ENCODE measurements around the gene FOXJ3. TPM values are rescaled to one million over a fixed set of nuclear protein-coding genes. Genes with fewer than 3 reads are reported as not detected.

FOXJ3 gene
- total RNA-seq, 1 donor from 2014 or later: 51.0 TPM

GRCh38 chr1:42145764-42146625, 189.0 kb downstream of the FOXJ3 start:
- Mint-ChIP-seq H3K9me3 (no peaks in the 10 kb centered on the region), H3K27me3 (peaks cover 4% of the 10 kb centered on the region), H3K4me3 (no peak overlapping the region), H3K27ac (no peak overlapping the region), H3K4me1 (peaks cover 5% of the 10 kb centered on the region), H3K36me3 (ENCODE audit: low read depth) (no peaks in the 10 kb centered on the region)
- DNase-seq: no peak
- intact Hi-C loops (cut with micrococcal nuclease): no loop called here

GRCh38 chr1:42145389-42145716, 189.7 kb downstream of the FOXJ3 start:
- H3K27ac Mint-ChIP-seq: no peak overlapping the region
- no peaks in the 10 kb centered on the region for H3K36me3 Mint-ChIP-seq (ENCODE audit: low read depth)
- H3K27me3 Mint-ChIP-seq: peaks cover 4% of the 10 kb centered on the region
- peaks cover 5% of the 10 kb centered on the region for H3K4me1 Mint-ChIP-seq
- DNase-seq: no peak
- H3K4me3 Mint-ChIP-seq: no peak overlapping the region
- intact Hi-C loops (cut with micrococcal nuclease): no loop called here
- no peaks in the 10 kb centered on the region for H3K9me3 Mint-ChIP-seq

- DNase-seq: no peak
- H3K4me1 Mint-ChIP-seq: peaks cover 5% of the 10 kb centered on the region
- intact Hi-C loops (cut with micrococcal nuclease): no loop called here
- no peaks in the 10 kb centered on the region for H3K36me3 Mint-ChIP-seq (ENCODE audit: low read depth)
- H3K27me3 Mint-ChIP-seq: peaks cover 4% of the 10 kb centered on the region
- H3K27ac Mint-ChIP-seq: no peak overlapping the region
- no peak overlapping the region for H3K4me3 Mint-ChIP-seq
- no peaks in the 10 kb centered on the region for H3K9me3 Mint-ChIP-seq
Measured at GRCh38 chr1:42144711-42145388, 190.2 kb downstream of the FOXJ3 start.

- H3K27me3 Mint-ChIP-seq: peaks cover 6% of the 10 kb centered on the region
- intact Hi-C loops (cut with micrococcal nuclease): no loop called here
Measured at GRCh38 chr1:42143896-42144710, 190.9 kb downstream of the FOXJ3 start.

GRCh38 chr1:42142894-42143675, 191.9 kb downstream of the FOXJ3 start:
- Mint-ChIP-seq H3K27me3 (peaks cover 6% of the 10 kb centered on the region), H3K4me1 (peaks cover 5% of the 10 kb centered on the region), H3K9me3 (no peaks in the 10 kb centered on the region), H3K27ac (no peak overlapping the region), H3K36me3 (ENCODE audit: low read depth) (no peaks in the 10 kb centered on the region), H3K4me3 (no peak overlapping the region)
- intact Hi-C loops (cut with micrococcal nuclease): no loop called here
- no peak for DNase-seq

More at GRCh38 chr1:42143896-42144710, 190.9 kb downstream of the FOXJ3 start:
- H3K27ac Mint-ChIP-seq: no peak overlapping the region
- no peaks in the 10 kb centered on the region for H3K9me3 Mint-ChIP-seq
- no peak overlapping the region for H3K4me3 Mint-ChIP-seq
- no peaks in the 10 kb centered on the region for H3K36me3 Mint-ChIP-seq (ENCODE audit: low read depth)
- H3K4me1 Mint-ChIP-seq: peaks cover 5% of the 10 kb centered on the region
- DNase-seq: no peak

- H3K27me3 Mint-ChIP-seq: peaks cover 6% of the 10 kb centered on the region
- no peaks in the 10 kb centered on the region for H3K36me3 Mint-ChIP-seq (ENCODE audit: low read depth)
Measured at GRCh38 chr1:42141978-42142377, 193.1 kb downstream of the FOXJ3 start.

GRCh38 chr1:42140191-42140590, 194.8 kb downstream of the FOXJ3 start:
- intact Hi-C loops (cut with micrococcal nuclease): no loop called here
- H3K4me1 Mint-ChIP-seq: peaks cover 5% of the 10 kb centered on the region

More at GRCh38 chr1:42141978-42142377, 193.1 kb downstream of the FOXJ3 start:
- DNase-seq: no peak
- Mint-ChIP-seq H3K4me3 (no peak overlapping the region), H3K9me3 (no peaks in the 10 kb centered on the region), H3K27ac (no peak overlapping the region), H3K4me1 (peaks cover 5% of the 10 kb centered on the region)
- intact Hi-C loops (cut with micrococcal nuclease): no loop called here

GRCh38 chr1:42139444-42139843, 195.6 kb downstream of the FOXJ3 start:
- no peaks in the 10 kb centered on the region for H3K36me3 Mint-ChIP-seq (ENCODE audit: low read depth)
- H3K9me3 Mint-ChIP-seq: no peaks in the 10 kb centered on the region
- H3K4me1 Mint-ChIP-seq: peaks cover 5% of the 10 kb centered on the region
- intact Hi-C loops (cut with micrococcal nuclease): no loop called here
- no peak overlapping the region for H3K27ac Mint-ChIP-seq
- H3K27me3 Mint-ChIP-seq: peaks cover 14% of the 10 kb centered on the region
- no peak overlapping the region for H3K4me3 Mint-ChIP-seq
- no peak for DNase-seq

More at GRCh38 chr1:42140191-42140590, 194.8 kb downstream of the FOXJ3 start:
- Mint-ChIP-seq H3K27ac (no peak overlapping the region), H3K4me3 (no peak overlapping the region), H3K27me3 (peaks cover 10% of the 10 kb centered on the region), H3K36me3 (ENCODE audit: low read depth) (no peaks in the 10 kb centered on the region), H3K9me3 (no peaks in the 10 kb centered on the region)
- no peak for DNase-seq

GRCh38 chr1:42138586-42138985, 196.4 kb downstream of the FOXJ3 start:
- DNase-seq: no peak
- peaks cover 5% of the 10 kb centered on the region for H3K4me1 Mint-ChIP-seq
- peaks cover 14% of the 10 kb centered on the region for H3K27me3 Mint-ChIP-seq
- no peak overlapping the region for H3K4me3 Mint-ChIP-seq
- intact Hi-C loops (cut with micrococcal nuclease): no loop called here
- H3K36me3 Mint-ChIP-seq (ENCODE audit: low read depth): no peaks in the 10 kb centered on the region
- no peaks in the 10 kb centered on the region for H3K9me3 Mint-ChIP-seq
- no peak overlapping the region for H3K27ac Mint-ChIP-seq

- H3K27ac Mint-ChIP-seq: no peak overlapping the region
- no peak for DNase-seq
- peaks cover 14% of the 10 kb centered on the region for H3K27me3 Mint-ChIP-seq
- no peak overlapping the region for H3K4me3 Mint-ChIP-seq
- H3K9me3 Mint-ChIP-seq: no peaks in the 10 kb centered on the region
- H3K36me3 Mint-ChIP-seq (ENCODE audit: low read depth): no peaks in the 10 kb centered on the region
- intact Hi-C loops (cut with micrococcal nuclease): no loop called here
- H3K4me1 Mint-ChIP-seq: no peaks in the 10 kb centered on the region
Measured at GRCh38 chr1:42137766-42138165, 197.3 kb downstream of the FOXJ3 start.

GRCh38 chr1:42136466-42136865, 198.6 kb downstream of the FOXJ3 start:
- H3K27me3 Mint-ChIP-seq: peaks cover 11% of the 10 kb centered on the region
- no peaks in the 10 kb centered on the region for H3K36me3 Mint-ChIP-seq (ENCODE audit: low read depth)

GRCh38 chr1:42135426-42135825, 199.6 kb downstream of the FOXJ3 start:
- intact Hi-C loops (cut with micrococcal nuclease): no loop called here
- no peaks in the 10 kb centered on the region for H3K9me3 Mint-ChIP-seq
- H3K36me3 Mint-ChIP-seq (ENCODE audit: low read depth): no peaks in the 10 kb centered on the region
- H3K27ac Mint-ChIP-seq: no peak overlapping the region
- peaks cover 11% of the 10 kb centered on the region for H3K27me3 Mint-ChIP-seq
- H3K4me1 Mint-ChIP-seq: no peaks in the 10 kb centered on the region
- no peak for DNase-seq
- no peak overlapping the region for H3K4me3 Mint-ChIP-seq

More at GRCh38 chr1:42136466-42136865, 198.6 kb downstream of the FOXJ3 start:
- H3K4me1 Mint-ChIP-seq: no peaks in the 10 kb centered on the region
- intact Hi-C loops (cut with micrococcal nuclease): no loop called here
- no peak for DNase-seq
- H3K4me3 Mint-ChIP-seq: no peak overlapping the region
- no peak overlapping the region for H3K27ac Mint-ChIP-seq
- no peaks in the 10 kb centered on the region for H3K9me3 Mint-ChIP-seq

- no peak overlapping the region for H3K4me3 Mint-ChIP-seq
- no peaks in the 10 kb centered on the region for H3K4me1 Mint-ChIP-seq
- intact Hi-C loops (cut with micrococcal nuclease): no loop called here
- no peaks in the 10 kb centered on the region for H3K9me3 Mint-ChIP-seq
- DNase-seq: no peak
- no peaks in the 10 kb centered on the region for H3K36me3 Mint-ChIP-seq (ENCODE audit: low read depth)
- H3K27ac Mint-ChIP-seq: no peak overlapping the region
- H3K27me3 Mint-ChIP-seq: peaks cover 11% of the 10 kb centered on the region
Measured at GRCh38 chr1:42133809-42134526, 201.1 kb downstream of the FOXJ3 start.
